ENCODE measurements around the gene DOHH.

Gene DOHH

GRCh38 chr19:3533033-3533432 lies 32.6 kb upstream of the DOHH start:
- TF ChIP-seq CTCF (IDR thresholded peaks at IDR 0.05; ENCODE audit: low read length) (no peak), EZH2phosphoT487 (IDR thresholded peaks at IDR 0.05; ENCODE audit: low read length) (no peak), EZH2 (optimal IDR thresholded peaks at IDR 0.05; ENCODE audit: low read depth, low read length) (no peak)
- Histone ChIP-seq H3K9me2 (replicated peaks; ENCODE audit: insufficient read depth, low read length) (no peaks in the 10 kb centered on the region), H3K4me2 (ENCODE audit: low read depth, low read length) (no peak overlapping the region), H3K27ac (ENCODE audit: low read length) (no peak overlapping the region), H2AFZ (ENCODE audit: low read length) (no peak overlapping the region), H3K4me3 (ENCODE audit: low read length) (no peak overlapping the region), H3K4me1 (ENCODE audit: low read length) (no peaks in the 10 kb centered on the region), H3F3A (ENCODE audit: insufficient read depth, low read length) (no peaks in the 10 kb centered on the region), H3K36me3 (replicated peaks; ENCODE audit: insufficient read depth, low read length) (no peaks in the 10 kb centered on the region), H3K79me2 (ENCODE audit: low read length) (no peaks in the 10 kb centered on the region), H4K20me1 (ENCODE audit: insufficient read depth, low read length) (no peaks in the 10 kb centered on the region), H3K9ac (ENCODE audit: low read length) (no peak overlapping the region), H3K9me3 (replicated peaks; ENCODE audit: insufficient read depth, low read length) (no peaks in the 10 kb centered on the region), H3K27me3 (replicated peaks; ENCODE audit: insufficient read depth, low read length) (no peaks in the 10 kb centered on the region)
- DNase-seq: no peak

- H3K27ac ChIP-seq (ENCODE audit: low read length): no peak overlapping the region
- no peaks in the 10 kb centered on the region for H4K20me1 ChIP-seq (ENCODE audit: insufficient read depth, low read length)
- TF ChIP-seq CTCF (IDR thresholded peaks at IDR 0.05; ENCODE audit: low read length): no peak
- TF ChIP-seq EZH2phosphoT487 (IDR thresholded peaks at IDR 0.05; ENCODE audit: low read length): no peak
- no peak for TF ChIP-seq EZH2 (optimal IDR thresholded peaks at IDR 0.05; ENCODE audit: low read depth, low read length)
These were observed 31.8 kb upstream of the DOHH start for GRCh38 chr19:3532154-3532786.

GRCh38 chr19:3531716-3532115 lies 31.2 kb upstream of the DOHH start:
- H3K9me3 ChIP-seq (replicated peaks; ENCODE audit: insufficient read depth, low read length): no peaks in the 10 kb centered on the region
- no peak overlapping the region for H3K4me3 ChIP-seq (ENCODE audit: low read length)
- no peaks in the 10 kb centered on the region for H3K27me3 ChIP-seq (replicated peaks; ENCODE audit: insufficient read depth, low read length)
- H4K20me1 ChIP-seq (ENCODE audit: insufficient read depth, low read length): no peaks in the 10 kb centered on the region
- H3K36me3 ChIP-seq (replicated peaks; ENCODE audit: insufficient read depth, low read length): no peaks in the 10 kb centered on the region
- no peaks in the 10 kb centered on the region for H3K4me1 ChIP-seq (ENCODE audit: low read length)
- H3K4me2 ChIP-seq (ENCODE audit: low read depth, low read length): no peak overlapping the region
- no peak overlapping the region for H2AFZ ChIP-seq (ENCODE audit: low read length)
- no peak overlapping the region for H3K9ac ChIP-seq (ENCODE audit: low read length)
- H3K9me2 ChIP-seq (replicated peaks; ENCODE audit: insufficient read depth, low read length): no peaks in the 10 kb centered on the region
- H3F3A ChIP-seq (ENCODE audit: insufficient read depth, low read length): no peaks in the 10 kb centered on the region
- no peak for DNase-seq
- H3K79me2 ChIP-seq (ENCODE audit: low read length): no peaks in the 10 kb centered on the region
- TF ChIP-seq EZH2 (optimal IDR thresholded peaks at IDR 0.05; ENCODE audit: low read depth, low read length): no peak
- no peak for TF ChIP-seq CTCF (IDR thresholded peaks at IDR 0.05; ENCODE audit: low read length)
- TF ChIP-seq EZH2phosphoT487 (IDR thresholded peaks at IDR 0.05; ENCODE audit: low read length): no peak
- H3K27ac ChIP-seq (ENCODE audit: low read length): no peak overlapping the region

More at GRCh38 chr19:3532154-3532786, 31.8 kb upstream of the DOHH start:
- no peaks in the 10 kb centered on the region for H3K9me3 ChIP-seq (replicated peaks; ENCODE audit: insufficient read depth, low read length)
- no peak for DNase-seq
- no peaks in the 10 kb centered on the region for H3K4me1 ChIP-seq (ENCODE audit: low read length)
- no peaks in the 10 kb centered on the region for H3K9me2 ChIP-seq (replicated peaks; ENCODE audit: insufficient read depth, low read length)
- H3K4me3 ChIP-seq (ENCODE audit: low read length): no peak overlapping the region
- no peak overlapping the region for H3K4me2 ChIP-seq (ENCODE audit: low read depth, low read length)
- no peaks in the 10 kb centered on the region for H3K36me3 ChIP-seq (replicated peaks; ENCODE audit: insufficient read depth, low read length)
- no peaks in the 10 kb centered on the region for H3K27me3 ChIP-seq (replicated peaks; ENCODE audit: insufficient read depth, low read length)
- H3K79me2 ChIP-seq (ENCODE audit: low read length): no peaks in the 10 kb centered on the region
- H3K9ac ChIP-seq (ENCODE audit: low read length): no peak overlapping the region
- H2AFZ ChIP-seq (ENCODE audit: low read length): no peak overlapping the region
- H3F3A ChIP-seq (ENCODE audit: insufficient read depth, low read length): no peaks in the 10 kb centered on the region

Measured in MM.1S (cell line).